K562 (cell line): ENCODE measurements around the gene B3GNT7. TPM values are rescaled to one million over a fixed set of nuclear protein-coding genes. Genes with fewer than 3 reads are reported as not detected.

Source experiments
- ATAC-seq: fragments of 200-7000 bp; cut with Tn5 transposase; 3 replicates; pipeline ENCODE4 v1.9.1; 2020; ENCODE audit warnings: moderate library complexity
- BruUV-seq: library from RNA; stranded (reverse); fragments of 400-500 nt; replicated peaks from 2 replicates; lab custom pipeline; 2021; lab: Mats Ljungman, UMichigan
- CTCF ChIA-PET: fragments of 300-600 bp; formaldehyde crosslinking; extraction: SDS; loops from one replicate; lab custom pipeline; 2021; ENCODE audit warnings: low intra/inter-chr PET ratio; lab: Yijun Ruan, JAX
- POLR2A ChIA-PET: fragments of 300-600, 350-650 bp; sonication (Branson Sonifier 250); formaldehyde crosslinking; extraction: SDS; loops from one replicate; lab custom pipeline; 2021; ENCODE audit warnings: antibody characterized with exemption, inconsistent platforms; lab: Yijun Ruan, JAX
- DNase-seq, 4 experiments: peaks; one replicate each; pipeline versions ENCODE4 v3.0.0 to v3.0.0-alpha.2; 2011 to 2018; ENCODE audit warnings: low spot score in 3 of 4, mixed read lengths in 3 of 4; ENCODE audit errors: extremely low read depth in 1 of 4
- FAIRE-seq: peaks from 2 replicates; lab custom pipeline; 2011; peaks lifted over from hg19 to GRCh38; lab: Jason Lieb, UNC
- H2AFZ ChIP-seq: 2 replicates; pipeline ENCODE4 v1.6.0; 2011; ENCODE audit warnings: low read depth, low read length, control low read depth, inconsistent platforms
- H3K27ac ChIP-seq: fragments of 200-600 bp; 3 replicates; pipeline ENCODE4 v1.8.0; 2011; ENCODE audit warnings: low read depth, mild to moderate bottlenecking, control low read depth, inconsistent platforms, low read length, moderate library complexity, mixed read lengths; ENCODE audit errors: extremely low read depth
- H3K27me3 ChIP-seq, 2 experiments: fragments of 300-600 bp in 1 of 2; 2 replicates in 1 of 2; 3 replicates in 1 of 2; pipeline versions ENCODE4 v1.6.0 to v1.8.0; 2011; ENCODE audit warnings: inconsistent platforms in 2 of 2, low read length in 2 of 2, mild to moderate bottlenecking in 1 of 2, mixed read lengths in 1 of 2, moderate library complexity in 1 of 2; ENCODE audit not compliant: control insufficient read depth in 2 of 2, insufficient read depth in 2 of 2
- H3K36me3 ChIP-seq: fragments of 300-600 bp; 3 replicates; pipeline ENCODE4 v1.8.0; 2011; ENCODE audit warnings: mild to moderate bottlenecking, low read length, inconsistent platforms; ENCODE audit not compliant: control insufficient read depth, insufficient read depth
- H3K4me1 ChIP-seq, 2 experiments: fragments of 200-600 bp in 1 of 2; replicated peaks in 1 of 2; 2 replicates in 1 of 2; 3 replicates in 1 of 2; pipeline versions ENCODE4 v1.5.1 to v1.8.0; 2011; ENCODE audit warnings: inconsistent platforms in 2 of 2, low read length in 2 of 2, mild to moderate bottlenecking in 1 of 2, mixed read lengths in 1 of 2, moderate library complexity in 1 of 2; ENCODE audit not compliant: control insufficient read depth in 2 of 2, insufficient read depth in 2 of 2
- H3K4me2 ChIP-seq: 2 replicates; pipeline ENCODE4 v1.6.1; 2011; ENCODE audit warnings: low read length, control low read depth, inconsistent platforms, mixed read lengths; ENCODE audit not compliant: insufficient read depth
- H3K4me3 ChIP-seq: fragments of 200-600 bp; sonication (generic), shearing (Covaris generic); 2 replicates; pipeline ENCODE4 v1.5.1; 2016; ENCODE audit warnings: control low read depth, inconsistent platforms
- H3K79me2 ChIP-seq: fragments of 200-600 bp; 3 replicates; pipeline ENCODE4 v1.8.0; 2011; ENCODE audit warnings: low read length, inconsistent platforms; ENCODE audit not compliant: control insufficient read depth, insufficient read depth
- H3K9ac ChIP-seq, 2 experiments: 2 replicates each; pipeline versions ENCODE4 v1.6.0 to v1.6.1; 2011; ENCODE audit warnings: low read depth in 2 of 2, low read length in 2 of 2, control low read depth in 1 of 2, inconsistent platforms in 1 of 2, mild to moderate bottlenecking in 1 of 2, mixed read lengths in 1 of 2; ENCODE audit not compliant: insufficient read depth in 1 of 2
- H3K9me1 ChIP-seq: one replicate; pipeline ENCODE4 v1.6.0; 2011; ENCODE audit warnings: inconsistent platforms, mild to moderate bottlenecking, low read length, moderate library complexity; ENCODE audit not compliant: control insufficient read depth, insufficient read depth
- H3K9me3 ChIP-seq: replicated peaks from 2 replicates; pipeline ENCODE4 v1.5.1; 2011; ENCODE audit warnings: low read depth, low read length, inconsistent platforms; ENCODE audit not compliant: control insufficient read depth, insufficient read depth
- H4K20me1 ChIP-seq: replicated peaks from 2 replicates; pipeline ENCODE4 v1.6.1; 2011; ENCODE audit warnings: low read length, inconsistent platforms, mixed read lengths; ENCODE audit not compliant: control insufficient read depth, insufficient read depth
- ETS2 ChIP-seq: IDR thresholded peaks from 2 replicates; pipeline ENCODE4 v1.6.1; 2016; ENCODE audit warnings: borderline replicate concordance, missing genetic modification characterization, mild to moderate bottlenecking, moderate library complexity, missing compliant biosample characterization; ENCODE audit not compliant: poor library complexity, severe bottlenecking
- EWSR1 ChIP-seq: fragments of 450-650 bp; IDR thresholded peaks from 2 replicates; pipeline ENCODE4 v1.6.1; 2018; ENCODE audit warnings: borderline replicate concordance, mild to moderate bottlenecking, low read depth, moderate library complexity; ENCODE audit not compliant: partially characterized antibody
- MCM2 ChIP-seq: fragments of 450-650 bp; IDR thresholded peaks from 2 replicates; pipeline ENCODE4 v1.6.1; 2017; ENCODE audit warnings: low read depth, mild to moderate bottlenecking
- MTA2 ChIP-seq: fragments of 450-650 bp; IDR thresholded peaks from 2 replicates; pipeline ENCODE4 v1.6.1; 2016; ENCODE audit warnings: low read depth
- STAT6 ChIP-seq: sonication (generic); formaldehyde crosslinking; IDR thresholded peaks from 2 replicates; pipeline ENCODE4 v1.8.1; 2023; ENCODE audit warnings: mild to moderate bottlenecking, missing genetic modification reagents
- TARDBP ChIP-seq: fragments of 450-650 bp; IDR thresholded peaks from 2 replicates; pipeline ENCODE4 v1.6.1; 2016
- XRCC4 ChIP-seq: IDR thresholded peaks from one replicate; pipeline ENCODE4 v1.6.1; 2011; ENCODE audit not compliant: insufficient read depth, insufficient read length; ENCODE audit errors: extremely low read depth
- XRCC5 ChIP-seq: fragments of 200-400 bp; formaldehyde crosslinking; IDR thresholded peaks from 2 replicates; pipeline ENCODE4 v1.6.1; 2017; ENCODE audit warnings: low read depth, mild to moderate bottlenecking, low read length
- ZFP36 ChIP-seq: fragments of 150-350 bp; IDR thresholded peaks from 2 replicates; pipeline ENCODE4 v1.6.1; 2018; ENCODE audit warnings: low read length, low read depth; ENCODE audit not compliant: partially characterized antibody
- ZNF76 ChIP-seq: fragments of 250-450 bp; sonication (Bioruptor Pico); IDR thresholded peaks from 2 replicates; pipeline ENCODE4 v1.4.0; 2020; ENCODE audit warnings: mild to moderate bottlenecking, moderate library complexity, borderline replicate concordance
- WGBS: fragments of 100-300 bp; shearing (Covaris generic); methylation state at CpG from one replicate; pipeline ENCODE4 v1.1.6; 2016; ENCODE audit warnings: low coverage, mixed read lengths; ENCODE audit not compliant: insufficient coverage; ENCODE audit errors: missing lambda C conversion rate; 5-methylcytosine and 5-hydroxymethylcytosine counted together
- in situ Hi-C: fragments of 300-500 bp; cut with MboI; formaldehyde crosslinking; loops from 4 replicates; pipeline ENCODE4 v1.15.0; 2018; ENCODE audit warnings: inconsistent platforms, mixed read lengths
- intact Hi-C: fragments of 100-400 bp; cut with micrococcal nuclease; formaldehyde crosslinking; loops from 2 replicates; pipeline ENCODE4 v1.14.2; 2022
- polyA plus RNA-seq, 8 experiments: library from polyadenylated mRNA; depleted of rRNA in 4 of 8; stranded (reverse) in 5 of 8; unstranded in 3 of 8; fragments of >200 nt; fragmentation: Nextera tagmentation in 2 of 8; fragmentation: Illumina TruSeq in 1 of 8; extraction: Ambion mirVana in 2 of 8; extraction: Trizol in 1 of 8; gene quantifications; 2 replicates each; pipeline versions ENCODE4 v1.2.1 to v1.2.3, GENCODE V29; 2011 to 2014; ENCODE audit warnings: inconsistent platforms in 1 of 8, missing spikeins in 1 of 8
- total RNA-seq, 7 experiments: library from RNA; depleted of rRNA in 6 of 7; stranded (reverse); fragments of >200 nt in 6 of 7; fragmentation: Illumina TruSeq in 2 of 7; extraction: Trizol in 2 of 7; gene quantifications; 2 replicates each; pipeline versions ENCODE4 v1.2.1 to v1.2.3, GENCODE V29; 2011 to 2021; ENCODE audit warnings: low replicate concordance in 1 of 7

B3GNT7 gene
- total and polyA plus RNA-seq, 9 of the 15 experiments (the other 6 are each of a cell fraction or from before 2014, with no cell fraction given), result 0.20 TPM; not detected in 8

- ChIA-PET POLR2A (no interaction called here), CTCF (no interaction called here)
- no peaks in the 10 kb centered on the region for H3K27me3 ChIP-seq
- H3K9me1 ChIP-seq, result no peaks in the 10 kb centered on the region
- H3K4me3 ChIP-seq, result no peak overlapping the region
- no TSS peak for BruUV-seq
- H3K36me3 ChIP-seq, result no peaks in the 10 kb centered on the region
- WGBS, result 80% methylated on average over 6 of the region's 8 CpGs
- ATAC-seq (no peak), FAIRE-seq (no peak), DNase-seq (no peak)
- H3K4me1 ChIP-seq, result peaks cover 2 to 17% of the 10 kb centered on the region in 2 experiments; a peak in 4 of 5 replicates
- H3K9ac ChIP-seq, result no peak overlapping the region
- H3K27ac ChIP-seq, result no peak overlapping the region
- H2AFZ ChIP-seq, result no peak overlapping the region
- no peaks in the 10 kb centered on the region for H3K9me3 ChIP-seq
- no peaks in the 10 kb centered on the region for H3K79me2 ChIP-seq
- TF ChIP-seq MCM2, result no peak
- TF ChIP-seq TARDBP, result no peak
- no peak for TF ChIP-seq EWSR1
- TF ChIP-seq MTA2, result no peak
- TF ChIP-seq XRCC4, result no peak
- TF ChIP-seq XRCC5, result no peak
- TF ChIP-seq ZNF76 (CRISPR knock-in tag), result no peak
- no peak for TF ChIP-seq ZFP36
- no peak for TF ChIP-seq ETS2 (tag)
- no peak for TF ChIP-seq STAT6 (CRISPR knock-in tag)
- in situ Hi-C loops, result no loop called here
- no peaks in the 10 kb centered on the region for H4K20me1 ChIP-seq
- intact Hi-C loops, result no loop called here
- H3K4me2 ChIP-seq, result no peak overlapping the region
Observed at GRCh38 chr2:231367178-231367577, 28.3 kb upstream of the B3GNT7 start.
